ENCODE measurements around the gene TRRAP.

The TRRAP gene

GRCh38 chr7:98899816-98900215, 21.5 kb downstream of the TRRAP start:
- no peak for FAIRE-seq
- DNase-seq (ENCODE audit: low spot score), result no peak

GRCh38 chr7:98900815-98901214, 22.5 kb downstream of the TRRAP start:
- DNase-seq (ENCODE audit: low spot score), result no peak
- no peak for FAIRE-seq

- no peak for FAIRE-seq
- no peak for DNase-seq (ENCODE audit: low spot score)
Observed at GRCh38 chr7:98902523-98902922, 24.2 kb downstream of the TRRAP start.

- DNase-seq (ENCODE audit: low spot score) (no peak), FAIRE-seq (no peak)
Observed at GRCh38 chr7:98903246-98903645, 24.9 kb downstream of the TRRAP start.

- no peak for FAIRE-seq
- no peak for DNase-seq (ENCODE audit: low spot score)
Observed at GRCh38 chr7:98907570-98907969, 29.2 kb downstream of the TRRAP start.

GRCh38 chr7:98908585-98908984, 30.3 kb downstream of the TRRAP start:
- FAIRE-seq (no peak), DNase-seq (ENCODE audit: low spot score) (no peak)

GRCh38 chr7:98909487-98909886, 31.2 kb downstream of the TRRAP start:
- FAIRE-seq, result no peak
- DNase-seq (ENCODE audit: low spot score), result no peak

- DNase-seq (ENCODE audit: low spot score) (no peak), FAIRE-seq (no peak)
Observed at GRCh38 chr7:98910427-98910826, 32.1 kb downstream of the TRRAP start.

- no peak for DNase-seq (ENCODE audit: low spot score)
Observed at GRCh38 chr7:98911916-98912315, 33.6 kb downstream of the TRRAP start.

GRCh38 chr7:98913026-98913425, 34.7 kb downstream of the TRRAP start:
- DNase-seq (ENCODE audit: low spot score), result no peak
- FAIRE-seq, result no peak

More at GRCh38 chr7:98911916-98912315, 33.6 kb downstream of the TRRAP start:
- FAIRE-seq, result no peak

- FAIRE-seq (no peak), DNase-seq (ENCODE audit: low spot score) (no peak)
Observed at GRCh38 chr7:98913612-98914011, 35.3 kb downstream of the TRRAP start.

- FAIRE-seq, result no peak
- DNase-seq (ENCODE audit: low spot score), result no peak
Observed at GRCh38 chr7:98917331-98917730, 39.0 kb downstream of the TRRAP start.

GRCh38 chr7:98921608-98922372, 43.5 kb downstream of the TRRAP start:
- no peak for FAIRE-seq
- no peak for DNase-seq (ENCODE audit: low spot score)

- DNase-seq (ENCODE audit: low spot score) (no peak), FAIRE-seq (no peak)
Observed at GRCh38 chr7:98922392-98923187, 44.3 kb downstream of the TRRAP start.

GRCh38 chr7:98923512-98923911, 45.2 kb downstream of the TRRAP start:
- no peak for FAIRE-seq
- no peak for DNase-seq (ENCODE audit: low spot score)

- DNase-seq (ENCODE audit: low spot score), result no peak
- no peak for FAIRE-seq
Observed at GRCh38 chr7:98927125-98927524, 48.8 kb downstream of the TRRAP start.

GRCh38 chr7:98930464-98930863, 52.1 kb downstream of the TRRAP start:
- DNase-seq (ENCODE audit: low spot score), result no peak
- FAIRE-seq, result no peak

GRCh38 chr7:98930921-98931320, 52.6 kb downstream of the TRRAP start:
- FAIRE-seq (no peak), DNase-seq (ENCODE audit: low spot score) (no peak)

- FAIRE-seq (no peak), DNase-seq (ENCODE audit: low spot score) (no peak)
Observed at GRCh38 chr7:98933321-98933720, 55.0 kb downstream of the TRRAP start.

GRCh38 chr7:98934267-98934666, 55.9 kb downstream of the TRRAP start:
- DNase-seq (ENCODE audit: low spot score) (no peak), FAIRE-seq (no peak)

- no peak for DNase-seq (ENCODE audit: low spot score)
- FAIRE-seq, result no peak
Observed at GRCh38 chr7:98935811-98936210, 57.5 kb downstream of the TRRAP start.

GRCh38 chr7:98943336-98943735, 65.0 kb downstream of the TRRAP start:
- DNase-seq (ENCODE audit: low spot score) (no peak), FAIRE-seq (no peak)

- no peak for FAIRE-seq
Observed at GRCh38 chr7:98944386-98944785, 66.1 kb downstream of the TRRAP start.

More at GRCh38 chr7:98944386-98944785, 66.1 kb downstream of the TRRAP start:
- no peak for DNase-seq (ENCODE audit: low spot score)
